Right ventricle myocardium inferior (tissue), 1 donor: ENCODE results near the gene UBE2U. TPM values are rescaled to one million over a fixed set of nuclear protein-coding genes. Genes with fewer than 3 reads are reported as not detected.

ENCODE experiments used
- ATAC-seq: fragments of 200-7000 bp; cut with Tn5 transposase; one replicate; pipeline ENCODE4 v1.9.1; 2020; ENCODE audit warnings: mild to moderate bottlenecking, moderate library complexity
- DNase-seq: peaks from one replicate; pipeline ENCODE4 v3.0.0; 2021; ENCODE audit errors: missing footprints
- intact Hi-C: fragments of 100-400 bp; cut with DNase I; formaldehyde crosslinking; loops from one replicate; pipeline ENCODE4 v1.11.0; 2022
- long read RNA-seq: library from polyadenylated mRNA; unstranded; transcript quantifications from one replicate; pipeline ENCODE4 v2.0.0, GENCODE V29; 2021
- total RNA-seq: library from RNA; stranded (reverse); fragmentation: NEBNext Ultra II Directional; extraction: Animal tissue kit (Norgen Biotek cat#: 25700); gene quantifications from one replicate; pipeline ENCODE4 v1.2.1, GENCODE V29; 2021
- donor health status: DM: no; HTN: yes; CAD: no; lungs with severe emphysema.

The UBE2U gene
- total RNA-seq = 0.95 TPM
- long read RNA-seq = 0 reads

GRCh38 chr1:64203420-64203819, at the start of gene UBE2U:
UBE2U (plus strand) TSS chr1:64203623; CDS start chr1:64204051, 428 bp downstream.
- ATAC-seq (no peak), DNase-seq (no peak)
- intact Hi-C loops = no loop called here

DNA sequence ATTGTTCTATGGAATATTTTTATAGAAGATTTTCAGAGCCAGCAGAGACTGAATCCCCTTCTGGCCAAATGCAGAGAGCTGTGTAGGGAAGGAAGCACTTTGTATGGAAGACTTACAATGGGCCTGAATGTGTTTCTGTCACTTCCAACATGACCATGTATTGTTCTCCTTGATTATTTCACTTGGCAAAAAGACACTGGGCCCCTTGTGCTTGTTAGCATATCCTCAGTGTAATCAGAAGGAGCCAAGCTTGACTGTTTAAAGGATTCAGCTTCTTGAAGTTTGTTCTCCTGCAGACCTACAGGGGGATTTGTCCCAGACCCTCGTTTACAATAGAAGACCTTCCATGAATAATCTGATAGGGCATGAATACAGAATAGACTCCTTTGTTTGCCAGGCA, 48.1 kb upstream of the UBE2U start:
- DNase-seq = no peak
- no peak for ATAC-seq
- intact Hi-C loops = no loop called here

DNA sequence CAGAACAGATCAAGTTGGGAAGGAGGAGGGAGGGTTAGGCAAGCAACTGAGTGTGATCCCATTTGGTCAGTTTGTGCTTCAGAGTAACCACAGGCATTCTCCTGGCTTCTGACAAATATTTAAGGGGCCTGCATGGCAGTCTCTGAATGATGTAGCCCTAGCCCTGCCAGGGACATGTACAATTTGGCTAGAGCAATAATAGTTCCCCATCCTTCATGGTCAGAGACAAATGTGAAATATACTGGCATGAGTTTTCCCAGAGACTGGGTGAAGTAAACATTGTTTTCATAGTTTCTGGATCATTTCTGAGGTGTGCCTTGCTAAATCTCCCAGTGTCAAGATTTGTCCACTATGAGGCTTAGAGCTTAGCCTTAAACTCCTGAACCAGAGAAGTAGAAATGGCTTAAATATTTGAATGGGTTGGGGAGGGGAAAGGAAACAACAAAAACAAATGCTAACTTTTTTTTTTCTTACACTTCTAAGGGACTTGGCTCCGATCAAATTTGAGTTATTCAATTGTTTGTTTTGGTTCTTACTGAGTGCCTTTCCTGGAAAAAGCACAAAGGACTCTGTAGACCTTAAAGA, 42.0 kb upstream of the UBE2U start:
- intact Hi-C loops = no loop called here
- DNase-seq (no peak), ATAC-seq (no peak)

GRCh38 chr1:64162151-64162550, 41.3 kb upstream of the UBE2U start:
- no peak for DNase-seq
- ATAC-seq = no peak
- intact Hi-C loops = no loop called here

DNA sequence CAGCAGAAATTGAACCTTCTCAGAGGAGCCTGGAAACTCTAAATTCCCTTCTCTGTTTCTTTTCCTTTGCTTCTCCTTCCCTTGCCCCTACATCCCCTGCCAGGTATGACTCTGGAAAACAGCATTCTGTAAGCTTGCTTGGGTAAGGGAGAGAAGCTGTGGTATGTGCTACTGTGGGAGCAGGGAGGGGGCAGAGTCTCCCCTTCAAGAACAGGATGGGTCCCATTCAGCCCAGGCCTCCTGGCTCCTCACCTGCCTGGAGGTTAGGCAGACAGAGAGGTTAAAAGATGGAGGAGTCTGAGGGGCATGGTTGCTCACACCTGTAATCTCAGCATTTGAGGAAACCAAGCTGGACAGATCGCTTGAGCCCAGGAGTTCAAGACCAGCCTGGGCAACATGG, 40.6 kb upstream of the UBE2U start:
- intact Hi-C loops = no loop called here
- DNase-seq (no peak), ATAC-seq (no peak)

GRCh38 chr1:64163431-64163830, 40.0 kb upstream of the UBE2U start:
- no peak for ATAC-seq

DNA sequence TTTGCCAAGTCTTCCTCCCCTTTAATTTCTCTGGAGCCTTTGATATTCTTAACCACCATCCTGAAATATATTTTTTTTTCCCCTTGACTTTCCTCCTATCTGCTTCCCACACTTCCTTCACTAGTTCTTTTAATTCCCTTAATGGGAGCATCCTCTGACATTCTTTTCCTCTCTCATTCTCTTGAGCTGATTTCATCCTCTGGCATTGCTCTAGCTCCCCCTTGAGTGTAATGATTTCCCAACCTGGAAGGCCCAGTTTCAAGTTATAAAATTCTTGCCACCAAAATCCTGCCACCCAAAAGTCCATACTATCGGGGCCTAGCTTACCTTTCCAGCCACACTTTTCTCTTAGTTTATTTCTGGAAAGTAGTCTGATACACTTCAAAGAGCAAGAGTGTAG, 39.5 kb upstream of the UBE2U start:
- ATAC-seq = peak; percentile 62
- DNase-seq = no peak
- intact Hi-C loops = no loop called here

More at GRCh38 chr1:64163431-64163830, 40.0 kb upstream of the UBE2U start:
- no peak for DNase-seq
- intact Hi-C loops = no loop called here

GRCh38 chr1:64166629-64167028, 36.8 kb upstream of the UBE2U start:
- intact Hi-C loops = no loop called here
- ATAC-seq (no peak), DNase-seq (no peak)

DNA sequence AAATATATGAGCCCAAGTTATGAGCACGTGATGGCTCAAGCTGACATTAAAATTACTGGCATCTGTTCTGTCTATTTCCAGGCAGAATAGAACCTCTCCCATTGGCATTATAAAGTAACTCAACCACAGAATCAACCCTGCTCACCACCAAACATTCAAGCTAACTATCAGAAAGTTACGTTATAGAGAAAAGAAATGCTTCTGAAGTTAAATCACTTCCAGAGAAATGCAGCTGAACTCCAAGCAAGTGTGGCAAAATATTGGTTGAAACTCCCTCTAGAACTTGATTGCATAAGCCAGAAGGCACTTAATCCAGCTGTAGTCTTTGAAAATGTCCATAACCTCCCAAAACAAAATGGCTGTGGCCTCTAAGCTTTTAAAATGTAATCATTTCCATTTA, 36.2 kb upstream of the UBE2U start:
- intact Hi-C loops = no loop called here
- ATAC-seq (no peak), DNase-seq (no peak)

- ATAC-seq = no peak
- DNase-seq = no peak
- intact Hi-C loops = no loop called here
Observed at GRCh38 chr1:64171246-64171645, 32.2 kb upstream of the UBE2U start.

GRCh38 chr1:64171797-64172281, 31.6 kb upstream of the UBE2U start:
- intact Hi-C loops = no loop called here
- no peak for DNase-seq
- no peak for ATAC-seq

GRCh38 chr1:64172458-64172983, 30.9 kb upstream of the UBE2U start:
- ATAC-seq = no peak
- DNase-seq = no peak
- intact Hi-C loops = no loop called here

- intact Hi-C loops = no loop called here
- DNase-seq (no peak), ATAC-seq (peak; percentile 37)
Observed at GRCh38 chr1:64173336-64173940, 30.0 kb upstream of the UBE2U start.

GRCh38 chr1:64175639-64176038, 27.8 kb upstream of the UBE2U start:
- no peak for ATAC-seq

GRCh38 chr1:64176659-64177058, 26.8 kb upstream of the UBE2U start:
- DNase-seq (no peak), ATAC-seq (no peak)
- intact Hi-C loops = loop anchor here (1.0 kb wide), 1 partner anchor 16 kb away; no protein-coding TSS in a partner anchor

More at GRCh38 chr1:64175639-64176038, 27.8 kb upstream of the UBE2U start:
- no peak for DNase-seq
- intact Hi-C loops = loop anchor here (1.0 kb wide), 1 partner anchor 17 kb away; no protein-coding TSS in a partner anchor

DNA sequence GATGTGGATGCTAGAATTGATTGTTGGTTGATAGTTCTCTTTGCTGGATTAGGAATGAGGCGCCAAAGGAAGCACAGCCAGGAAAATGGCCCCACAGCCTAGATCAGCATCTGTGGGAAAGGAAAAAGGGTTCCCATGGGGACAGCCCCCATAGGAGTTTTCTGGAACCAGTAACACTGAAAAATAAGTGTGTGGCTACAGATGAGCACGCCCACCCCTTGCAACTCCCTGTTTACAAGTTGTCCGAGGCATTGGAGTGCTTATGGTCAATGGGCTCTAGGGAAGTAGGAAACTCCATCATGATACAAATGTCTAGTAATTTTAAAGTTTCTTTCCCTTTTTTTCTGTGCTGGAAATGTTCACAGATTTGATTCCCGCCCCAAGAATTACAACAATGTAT, 23.8 kb upstream of the UBE2U start:
- no peak for DNase-seq
- intact Hi-C loops = no loop called here
- ATAC-seq = no peak

DNA sequence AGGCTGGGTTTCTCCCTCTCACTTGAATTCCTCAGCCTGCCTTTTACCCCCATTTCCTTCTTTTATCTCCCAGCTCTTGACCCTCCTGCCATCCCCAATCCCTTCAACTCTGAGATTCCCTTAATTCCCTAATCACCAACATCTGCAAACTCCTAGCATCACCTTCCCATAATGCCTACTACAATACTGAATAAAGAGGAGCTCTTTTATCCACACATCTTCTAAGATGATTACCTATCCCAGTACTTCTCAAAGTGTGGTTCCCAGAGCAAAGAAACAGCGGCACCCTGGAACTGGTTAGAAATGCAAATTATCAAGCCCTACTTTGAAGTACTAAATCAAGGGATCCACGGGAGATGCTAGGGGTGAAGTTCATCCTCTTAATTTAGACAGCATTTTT, 21.2 kb upstream of the UBE2U start:
- intact Hi-C loops = no loop called here
- DNase-seq (no peak), ATAC-seq (no peak)

GRCh38 chr1:64183395-64184002, 19.9 kb upstream of the UBE2U start:
- intact Hi-C loops = no loop called here
- no peak for ATAC-seq
- DNase-seq = no peak

DNA sequence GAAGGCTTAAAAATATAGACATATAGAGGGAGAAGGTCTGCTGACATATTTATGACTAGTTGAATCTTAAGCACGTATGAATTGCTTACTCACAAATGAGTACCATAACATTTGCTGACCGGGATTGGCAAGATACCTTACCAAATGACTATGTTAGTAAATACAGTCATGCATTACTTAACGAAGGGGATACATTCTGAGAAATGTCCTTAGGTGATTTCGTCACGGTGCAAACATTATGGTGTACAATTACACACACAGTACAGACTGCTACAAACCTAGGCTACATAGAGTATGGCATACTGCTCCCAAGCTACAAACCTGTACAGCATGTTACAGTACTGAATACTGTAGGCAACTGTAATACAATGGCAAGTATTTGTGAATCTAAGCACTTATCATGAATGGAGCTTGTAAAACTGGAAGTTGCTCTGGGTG, 19.4 kb upstream of the UBE2U start:
- intact Hi-C loops = no loop called here
- ATAC-seq = no peak

More for the DNA sequence above, 19.4 kb upstream of the UBE2U start:
- DNase-seq = no peak
